NCI-H748 (cell line): Measurements from ENCODE around the gene MAML2.
"Not testable (repeated sequence)": the region's sequence is repeated elsewhere in the genome, so short reads cannot be mapped to it uniquely, and the experiment has no call there.

Experiments
- DNase-seq: peaks from one replicate; lab custom pipeline; 2025; ENCODE audit not compliant: unreplicated experiment; lab: John Stamatoyannopoulos, UW

Gene MAML2

DNA sequence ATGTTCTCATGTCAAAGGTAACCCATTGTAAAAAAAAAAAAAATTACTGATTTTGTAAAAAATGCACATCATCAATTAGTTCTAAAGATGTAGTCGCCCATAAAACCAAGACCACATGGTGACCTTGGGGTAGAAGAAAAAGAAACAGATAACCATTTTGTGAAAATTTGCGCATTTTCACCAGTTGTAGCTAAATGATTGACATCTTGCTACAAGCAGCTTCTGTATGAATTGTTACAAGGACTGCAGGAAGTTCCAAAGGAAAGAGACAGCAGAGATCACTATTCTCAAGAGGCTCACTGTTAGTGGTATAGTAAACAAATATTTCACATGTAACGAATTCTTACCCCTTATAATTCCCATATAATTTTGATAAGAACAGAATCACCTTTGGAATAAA lies 48.7 kb downstream of the MAML2 start:
- no peak for DNase-seq

DNA sequence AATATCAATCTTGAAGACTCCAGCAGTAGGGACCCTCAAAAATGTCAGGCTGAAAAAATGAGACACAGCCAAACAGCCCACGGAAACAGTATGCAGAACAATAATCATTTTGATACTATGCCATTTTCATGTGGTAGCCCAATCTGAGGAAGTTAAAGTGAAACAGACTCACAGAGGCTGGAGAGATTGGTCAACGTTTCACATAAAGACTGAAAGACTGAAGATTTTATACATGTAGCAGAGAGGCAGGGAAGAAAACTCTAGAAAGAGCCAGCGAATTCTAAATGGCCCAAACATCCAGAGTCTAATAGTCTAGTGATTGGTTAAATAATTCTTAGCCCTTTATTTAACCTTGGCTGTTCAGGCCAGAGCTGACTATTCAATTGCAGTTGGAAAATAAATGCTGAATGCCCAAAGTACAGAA lies 49.4 kb downstream of the MAML2 start:
- no peak for DNase-seq

DNA sequence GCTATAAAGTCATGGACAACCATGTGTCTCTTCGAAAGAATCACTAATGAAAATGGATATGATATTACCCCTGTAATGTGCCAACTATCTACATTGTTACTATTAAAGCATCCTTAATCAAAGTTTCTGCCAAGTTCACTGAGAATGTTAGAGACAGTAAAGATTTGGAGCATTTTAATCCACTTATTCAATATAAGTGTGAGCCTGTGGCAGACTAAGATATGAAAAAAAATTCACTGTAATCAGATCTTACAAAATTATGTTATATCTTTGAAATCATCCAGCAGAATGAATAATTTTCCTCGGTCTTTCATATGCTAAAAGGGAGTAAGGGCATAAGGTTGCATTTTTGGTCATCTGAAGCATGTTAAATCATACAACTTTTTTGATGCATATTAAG lies 49.9 kb downstream of the MAML2 start:
- no peak for DNase-seq

DNA sequence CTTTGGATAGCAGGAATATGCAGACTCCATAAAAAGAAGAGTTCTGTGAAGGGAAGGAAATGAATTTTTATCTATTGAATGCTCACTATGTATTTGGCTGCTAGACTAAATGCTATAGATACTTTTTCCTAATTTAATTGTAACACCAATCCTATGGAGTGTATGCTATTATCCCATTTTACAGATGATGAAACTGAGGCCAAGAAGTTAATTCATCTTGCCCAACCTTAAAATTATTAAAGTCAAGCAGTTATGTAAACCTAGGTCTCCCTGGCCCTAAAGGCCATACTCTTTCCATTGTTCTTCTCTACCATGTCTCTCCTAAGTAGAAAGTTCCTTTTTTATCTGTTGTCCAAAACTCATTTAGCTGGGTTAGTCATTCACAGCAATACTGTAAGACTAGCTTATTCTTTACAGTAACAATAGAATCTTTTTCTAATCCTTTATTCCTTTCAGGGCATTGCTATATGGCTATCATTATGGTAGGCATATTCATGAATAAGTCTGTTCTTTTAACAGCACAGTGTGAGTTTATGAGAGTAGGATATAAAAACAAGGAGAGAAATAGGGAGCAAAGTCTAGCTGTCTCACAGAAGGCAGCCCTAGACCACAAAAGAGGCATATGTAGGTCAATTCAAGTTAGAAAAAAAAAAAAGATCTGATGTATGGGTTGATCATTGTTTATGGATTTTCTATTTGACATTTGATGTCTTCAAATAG lies 50.5 kb downstream of the MAML2 start:
- DNase-seq = no peak

DNA sequence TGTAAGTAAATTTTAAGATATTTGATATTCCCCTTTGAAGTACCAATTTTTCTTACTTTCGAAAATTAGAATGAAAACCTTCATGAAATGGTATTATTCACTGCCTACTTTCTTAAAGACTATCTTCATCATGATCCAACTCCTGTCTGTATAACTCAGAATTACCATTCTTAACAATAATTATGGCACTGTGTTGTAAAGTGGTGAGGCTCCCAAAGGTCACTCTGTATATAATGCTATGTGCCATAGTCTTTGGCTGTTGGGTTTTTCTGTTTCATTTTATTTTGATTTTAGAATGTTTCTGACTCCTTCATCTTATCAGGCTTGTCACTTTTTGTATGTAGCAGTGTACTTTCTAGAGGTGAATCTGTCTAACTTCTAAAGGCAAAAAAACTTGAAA lies 52.4 kb downstream of the MAML2 start:
- no peak for DNase-seq

DNA sequence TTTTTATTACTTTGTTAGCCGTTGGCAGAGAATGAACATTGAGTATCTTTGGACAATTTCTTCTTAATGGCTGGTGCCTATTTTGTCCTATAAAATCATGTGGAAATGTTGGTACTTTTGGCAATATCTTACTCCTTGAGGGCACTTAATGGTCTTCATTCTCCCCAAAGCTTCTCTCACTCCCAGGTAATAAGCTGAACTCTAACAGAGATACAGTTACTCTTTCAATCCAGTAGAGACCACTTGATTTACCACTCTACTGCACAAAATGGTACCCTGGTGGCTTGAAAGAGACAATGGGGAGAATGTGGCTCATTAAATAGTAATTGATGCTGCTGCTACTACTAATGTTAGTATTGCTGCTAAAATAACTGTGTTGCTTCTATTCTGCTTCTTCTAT lies 53.0 kb downstream of the MAML2 start:
- DNase-seq = no peak

DNA sequence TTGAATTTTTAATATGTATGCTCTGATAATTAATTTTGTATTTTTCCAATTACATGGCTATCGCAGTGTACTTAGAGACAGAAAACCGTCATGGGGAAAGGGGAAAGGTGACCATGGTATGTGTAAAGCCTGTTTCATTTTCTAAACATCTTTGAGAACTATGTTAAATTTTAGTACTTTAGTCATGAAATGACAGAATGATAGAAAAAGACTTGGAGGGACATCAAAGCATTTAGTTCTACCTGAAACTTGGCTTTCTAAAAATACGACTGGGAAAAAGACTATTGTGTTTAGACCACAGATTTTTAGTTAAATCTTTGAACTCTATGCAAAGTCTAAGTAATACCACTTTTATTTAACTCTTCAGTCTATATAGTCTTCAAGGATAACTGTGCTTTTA lies 54.1 kb downstream of the MAML2 start:
- DNase-seq = no peak

DNA sequence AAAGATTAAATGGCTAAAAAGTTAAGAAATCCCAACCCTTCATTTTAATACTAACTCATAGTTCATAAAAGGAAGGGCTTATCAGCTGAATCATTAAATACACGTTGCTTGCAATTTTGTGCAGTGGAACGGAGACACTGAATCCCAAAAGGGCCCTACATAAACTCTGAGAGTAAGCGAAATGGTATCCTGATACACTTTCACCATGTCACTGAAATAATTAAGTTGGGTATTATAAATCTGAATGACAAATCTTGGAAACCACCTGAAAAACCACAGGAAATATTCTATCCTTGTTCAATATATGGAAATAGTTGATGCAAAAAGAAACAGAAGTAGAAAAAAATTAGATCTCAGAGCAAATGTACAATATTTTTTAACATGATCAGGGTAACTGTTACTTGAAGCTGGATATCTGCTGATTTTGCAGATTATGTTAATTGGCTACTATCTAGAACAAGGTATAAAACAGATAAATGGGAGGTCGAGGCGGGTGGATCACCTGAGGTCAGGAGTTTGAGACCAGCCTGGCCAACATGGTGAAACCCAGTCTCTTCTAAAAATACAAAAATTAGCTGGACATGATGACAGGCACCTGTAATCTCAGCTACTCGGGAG lies 55.1 kb downstream of the MAML2 start:
- no peak for DNase-seq

DNA sequence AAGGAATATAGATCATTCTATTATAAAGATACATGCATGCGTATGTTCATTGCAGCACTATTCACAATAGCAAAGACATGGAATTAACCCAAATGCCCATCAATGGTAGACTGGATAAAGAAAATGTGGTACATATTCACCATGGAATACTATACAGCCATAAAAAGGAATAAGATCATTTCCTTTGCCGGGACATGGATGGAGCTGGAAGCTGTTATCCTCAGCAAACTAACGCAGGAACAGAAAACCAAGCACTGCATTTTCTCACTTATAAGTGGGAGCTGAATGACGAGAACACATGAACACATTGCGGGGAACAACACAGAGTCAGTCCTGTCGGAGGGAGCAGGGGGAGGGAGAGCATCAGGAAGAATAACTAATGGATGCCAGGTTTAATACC lies 57.0 kb downstream of the MAML2 start:
- DNase-seq = not testable (repeated sequence)

DNA sequence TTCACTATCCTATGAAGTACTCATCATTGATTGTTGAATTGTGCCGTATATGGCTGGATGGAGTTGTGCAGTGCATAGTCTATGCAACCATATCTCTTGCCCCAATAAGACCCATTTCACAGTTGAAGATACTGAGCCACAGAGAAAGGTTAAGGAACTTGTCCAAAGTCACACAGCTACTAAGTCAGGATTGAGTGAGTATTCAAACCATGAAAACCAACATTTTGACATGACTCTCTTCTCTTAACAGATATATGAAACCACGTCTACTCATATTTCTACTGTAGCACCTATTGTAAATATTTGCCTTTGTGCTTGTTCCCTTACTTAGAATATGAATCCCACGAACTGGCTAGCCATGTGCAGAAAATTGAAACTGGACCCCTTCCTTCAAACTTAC lies 58.1 kb downstream of the MAML2 start:
- no peak for DNase-seq

DNA sequence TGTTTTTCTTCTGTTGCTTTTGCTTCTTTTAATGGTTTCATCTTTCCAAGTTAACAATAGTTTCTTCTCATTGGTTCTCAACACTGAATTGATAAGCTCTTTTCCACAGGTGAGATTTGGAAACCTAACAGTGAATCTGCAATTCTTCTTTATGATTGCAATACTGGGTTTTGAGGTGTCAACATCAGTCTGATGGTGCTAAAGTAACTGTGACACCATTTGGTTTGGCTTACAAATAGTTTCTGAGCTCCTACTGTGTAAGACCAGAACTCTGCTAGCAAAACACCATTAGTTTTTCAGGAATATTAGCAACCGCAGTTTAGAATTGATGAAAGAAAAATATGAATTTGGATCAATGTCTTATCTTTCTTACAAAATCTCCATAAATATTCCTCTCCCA lies 58.6 kb downstream of the MAML2 start:
- no peak for DNase-seq

DNA sequence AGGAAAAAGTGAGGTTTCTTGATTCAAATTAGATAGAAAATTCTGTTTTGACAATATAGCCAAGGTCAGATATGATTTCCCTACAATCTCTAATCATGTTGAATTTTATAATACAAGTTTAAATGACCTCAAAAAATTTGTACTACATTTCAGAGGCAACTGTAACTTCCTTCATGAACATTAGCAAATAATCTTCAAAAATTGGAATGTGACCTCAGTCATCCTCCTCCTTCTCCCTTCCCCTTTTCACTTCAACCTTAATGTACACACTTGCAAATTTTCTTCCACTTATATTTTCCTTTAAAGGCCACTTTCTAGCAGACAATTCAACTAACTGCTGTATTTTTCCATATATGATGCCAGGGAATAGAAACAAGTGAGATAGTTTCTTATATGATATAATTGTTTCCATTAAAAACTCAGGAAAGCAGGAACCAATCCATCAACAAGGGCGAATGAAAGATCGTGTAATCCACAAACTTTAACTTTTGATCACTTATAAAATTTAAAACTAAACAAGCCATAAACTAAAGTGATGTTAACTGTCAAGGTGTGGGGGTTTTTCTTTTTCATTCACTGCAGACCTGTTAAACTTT lies 60.3 kb downstream of the MAML2 start:
- no peak for DNase-seq

DNA sequence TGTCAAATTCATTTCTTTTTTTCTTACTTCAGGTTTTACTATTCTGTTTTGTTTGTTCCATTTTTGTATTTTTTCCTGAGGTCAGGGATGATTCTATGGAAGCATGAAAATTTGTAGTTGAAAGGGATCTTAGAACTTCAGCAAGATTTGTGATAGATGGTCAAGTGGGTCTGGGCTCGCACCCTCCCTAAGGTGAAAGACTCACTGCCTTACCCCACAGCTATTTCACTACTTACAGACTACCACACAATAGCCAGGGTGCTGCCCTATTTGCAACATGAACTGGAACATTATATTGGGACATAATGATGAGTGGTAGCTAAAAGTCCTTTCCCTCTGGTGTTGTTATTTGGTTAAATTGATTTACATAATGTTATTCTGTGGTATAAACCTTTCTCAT lies 62.6 kb downstream of the MAML2 start:
- DNase-seq = no peak

DNA sequence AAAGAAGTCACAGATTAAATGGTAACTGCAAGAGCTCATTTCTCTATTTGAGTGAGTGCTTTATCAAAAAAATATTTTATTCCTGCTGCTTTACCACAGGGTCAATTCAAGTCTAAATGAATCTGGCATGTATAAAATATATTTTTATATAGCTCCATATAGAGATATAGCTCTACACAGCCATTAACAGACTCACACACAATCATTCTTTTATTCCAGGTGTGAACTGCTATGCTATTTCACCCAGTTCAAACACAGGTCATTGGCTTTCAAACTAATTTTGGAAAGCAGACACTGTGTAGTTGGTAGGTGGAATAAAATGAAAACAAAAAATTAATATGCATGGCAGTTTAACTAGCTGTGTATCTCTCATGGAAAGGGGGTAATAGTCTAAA lies 63.1 kb downstream of the MAML2 start:
- DNase-seq = no peak

DNA sequence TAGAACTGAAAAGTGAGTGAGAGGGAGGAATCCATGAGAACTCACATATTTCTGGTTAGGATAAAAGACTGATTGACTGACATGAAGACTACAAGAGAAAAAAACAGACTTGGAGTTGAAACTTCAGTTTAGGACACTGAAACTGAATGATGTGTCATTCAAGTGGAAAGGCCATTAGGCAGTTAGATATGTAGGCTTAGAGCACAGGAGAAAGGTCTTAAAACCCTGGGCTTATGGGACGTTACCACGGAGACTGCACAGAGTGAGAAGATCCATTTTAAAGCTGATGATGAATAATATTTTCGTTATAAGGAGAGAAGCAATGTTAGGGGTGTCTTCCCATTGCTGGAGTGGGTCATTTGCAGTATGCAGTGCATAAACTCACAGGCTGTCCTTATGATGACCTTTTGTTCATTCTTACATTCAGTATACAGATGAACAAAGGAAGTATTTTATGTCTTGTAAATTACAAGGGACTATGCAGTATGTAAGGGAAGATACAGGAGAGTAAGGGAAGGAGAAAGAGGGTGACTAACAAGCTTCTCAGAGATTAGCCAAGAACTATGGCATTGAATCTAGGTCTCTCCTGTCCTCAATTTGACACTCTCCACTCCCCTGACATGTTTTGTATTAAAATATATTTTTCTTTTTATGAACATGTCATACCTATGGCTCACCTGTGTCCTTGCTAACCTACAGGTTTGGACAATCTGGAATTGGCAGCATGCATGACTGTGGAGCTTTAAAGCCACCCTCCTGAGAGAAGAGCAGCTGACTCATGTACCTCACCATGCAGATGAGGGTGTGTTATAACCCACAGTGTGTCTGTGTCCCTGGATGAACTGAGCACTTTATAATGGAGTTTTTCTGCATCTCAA lies 63.7 kb downstream of the MAML2 start:
- no peak for DNase-seq

DNA sequence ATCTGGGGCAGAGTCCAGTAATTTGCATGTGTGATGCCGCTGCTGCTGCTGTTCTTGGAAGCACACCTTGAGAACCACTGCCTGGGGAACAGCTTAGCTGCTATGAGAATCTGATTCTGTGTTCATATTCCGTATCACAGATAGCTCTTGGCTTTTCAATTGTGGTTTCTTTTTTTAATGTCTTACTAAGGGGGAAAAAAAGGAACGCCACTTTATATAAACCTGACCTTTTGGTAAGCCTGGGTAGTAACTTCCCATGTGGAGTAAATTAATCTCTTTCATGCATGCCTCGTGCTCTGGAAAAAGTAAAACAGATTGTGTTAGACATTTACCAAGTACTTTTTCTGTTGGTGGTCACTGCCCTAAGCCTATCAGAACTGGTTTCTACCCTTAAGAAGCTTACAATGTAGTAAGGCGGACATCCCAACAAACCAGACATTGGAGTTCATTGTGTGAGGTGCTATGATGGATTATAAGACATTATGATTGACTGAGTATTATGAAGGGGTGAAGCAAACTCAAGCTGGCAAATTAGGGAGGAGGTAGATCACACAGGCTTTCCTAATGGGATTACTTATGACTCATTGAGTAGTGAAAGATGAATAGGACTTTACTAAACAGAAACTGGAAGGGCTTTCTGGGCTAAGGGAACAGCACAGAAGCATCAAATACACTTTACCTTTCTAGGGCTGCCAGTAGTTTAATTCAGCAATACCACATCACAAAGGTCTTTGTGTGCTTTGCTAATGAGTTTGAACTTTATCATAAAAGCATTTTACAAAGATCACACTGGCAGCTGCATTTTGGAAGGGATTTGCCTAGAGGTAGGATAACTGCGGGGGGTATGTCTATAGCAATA lies 64.7 kb downstream of the MAML2 start:
- DNase-seq = no peak

DNA sequence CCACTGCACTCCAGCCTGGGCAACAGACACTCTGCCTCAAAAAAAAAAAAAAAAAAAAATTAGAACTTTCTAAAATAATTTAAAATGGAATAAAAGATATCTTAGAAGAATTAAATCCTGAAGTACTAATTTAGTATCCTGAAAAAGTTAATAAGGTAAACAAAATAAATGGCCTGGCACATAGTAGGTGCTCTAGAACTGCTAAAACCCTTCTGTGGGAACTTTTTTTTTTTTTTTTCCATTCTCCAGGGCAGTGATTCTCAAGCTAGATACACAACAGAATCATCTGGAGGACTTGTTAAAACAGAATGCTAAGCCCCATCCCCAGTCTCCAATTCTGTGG lies 65.3 kb downstream of the MAML2 start:
- no peak for DNase-seq

DNA sequence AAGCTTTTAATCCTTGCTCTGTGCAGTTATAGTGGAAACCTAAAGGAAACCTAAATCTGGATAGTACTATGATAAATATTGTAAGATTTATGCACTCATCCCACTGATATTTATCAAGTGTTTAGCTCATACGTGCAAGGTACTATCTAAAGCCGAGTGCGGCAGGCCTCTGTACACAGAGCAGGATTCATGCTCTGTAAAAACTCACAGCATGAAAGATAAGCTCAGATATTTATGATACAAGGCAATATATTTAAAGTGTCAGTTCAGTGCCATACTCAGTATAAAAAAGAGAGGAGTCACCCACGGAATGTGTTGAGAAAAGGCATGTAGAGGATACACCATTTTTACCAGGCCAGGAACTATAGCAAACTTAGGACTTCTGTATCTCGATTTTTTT lies 66.2 kb downstream of the MAML2 start:
- no peak for DNase-seq

DNA sequence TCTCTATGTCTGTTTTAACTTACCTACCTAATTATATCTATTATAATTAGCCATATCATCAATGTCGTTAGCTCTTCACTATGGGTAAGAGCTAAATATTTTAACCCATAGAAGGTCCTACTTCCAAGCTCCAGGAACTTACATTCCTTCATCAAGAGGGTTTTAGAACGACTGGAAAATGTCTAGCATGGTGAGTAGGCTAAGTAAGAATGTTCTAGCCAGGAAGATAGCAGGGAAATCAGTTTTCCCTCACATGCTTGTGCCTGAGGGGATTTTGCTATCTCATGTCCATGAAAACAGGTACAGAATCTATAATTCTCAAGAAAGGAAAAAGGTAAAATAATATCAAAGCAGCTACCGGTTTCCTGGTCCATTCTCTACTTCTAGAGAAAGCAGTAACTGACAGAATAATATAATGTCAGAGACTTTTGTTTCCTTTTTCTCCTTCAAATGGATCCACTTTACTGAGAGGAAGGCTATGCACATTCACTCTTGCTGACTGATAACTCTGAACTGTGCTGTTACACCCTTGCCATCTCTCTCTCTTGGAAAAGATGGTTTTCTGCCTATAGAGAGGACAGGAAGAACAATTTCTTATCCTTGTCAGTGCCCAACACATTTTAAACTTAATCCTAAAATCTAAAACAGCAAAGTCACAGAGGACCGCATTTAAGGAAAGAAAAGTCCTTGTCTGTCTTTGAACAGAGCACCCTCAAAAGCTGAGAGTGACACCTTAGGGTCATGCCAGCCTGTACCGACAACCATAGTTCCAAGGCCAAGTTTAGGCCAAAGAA lies 67.0 kb downstream of the MAML2 start:
- no peak for DNase-seq

DNA sequence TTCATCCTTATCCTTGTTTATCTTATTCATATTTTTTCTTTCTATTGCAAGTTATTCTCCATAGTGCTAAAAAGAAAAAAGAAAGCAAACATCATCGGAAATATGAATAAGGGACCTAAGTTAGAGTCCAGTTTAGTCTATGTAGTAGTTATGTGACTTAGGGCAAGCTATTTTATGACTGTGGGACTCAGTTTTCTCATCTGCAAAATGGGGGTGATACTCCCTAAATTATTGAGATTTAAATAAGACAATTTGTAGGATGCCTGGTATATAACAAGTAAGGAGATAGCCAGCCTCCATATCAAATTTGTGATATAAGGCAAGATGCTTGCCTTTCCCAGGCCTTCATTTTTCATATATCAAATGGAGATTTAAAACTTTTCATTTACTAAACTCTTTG lies 69.5 kb downstream of the MAML2 start:
- no peak for DNase-seq
